H1 (cell line): ENCODE results near the gene TIGIT. TPM values are rescaled to one million over a fixed set of nuclear protein-coding genes. Genes with fewer than 3 reads are reported as not detected.

Experiments
- CTCF ChIA-PET: fragments of 300-600 bp; sonication (Branson Sonifier 250); formaldehyde crosslinking; loops from one replicate; lab custom pipeline; 2021; ENCODE audit not compliant: partially characterized antibody; lab: Charles Lee
- POLR2A ChIA-PET: fragments of 300-600 bp; sonication (Branson Sonifier 250); formaldehyde crosslinking; loops from one replicate; lab custom pipeline; 2021; ENCODE audit warnings: inconsistent platforms; ENCODE audit not compliant: partially characterized antibody; lab: Charles Lee
- DNase-seq, 2 experiments: peaks; one replicate each; pipeline versions ENCODE4 v3.0.0 to v3.0.0-alpha.2; 2010 to 2022; ENCODE audit warnings: low spot score in 2 of 2, low read depth in 1 of 2, mixed read lengths in 1 of 2
- FAIRE-seq: peaks from 2 replicates; lab custom pipeline; 2011; peaks lifted over from hg19 to GRCh38; lab: Jason Lieb, UNC
- H2AFZ ChIP-seq: 2 replicates; pipeline ENCODE4 v1.8.1; 2012; ENCODE audit warnings: low read length, inconsistent platforms
- H2AK5ac ChIP-seq: 2 replicates; pipeline ENCODE4 v1.6.1; 2013; ENCODE audit warnings: low read depth, low read length
- H2BK120ac ChIP-seq: replicated peaks from 2 replicates; pipeline ENCODE3; 2013; ENCODE audit warnings: low read depth, low read length, inconsistent platforms
- H2BK12ac ChIP-seq: 2 replicates; pipeline ENCODE4 v1.6.1; 2013; ENCODE audit warnings: low read depth, low read length
- H2BK15ac ChIP-seq: 2 replicates; pipeline ENCODE4 v1.6.1; 2013; ENCODE audit warnings: low read length
- H2BK20ac ChIP-seq: 2 replicates; pipeline ENCODE4 v1.6.1; 2013; ENCODE audit warnings: low read length
- H2BK5ac ChIP-seq: 2 replicates; pipeline ENCODE4 v1.6.1; 2013; ENCODE audit warnings: low read depth, low read length
- H3K14ac ChIP-seq: 2 replicates; pipeline ENCODE4 v1.6.1; 2013; ENCODE audit warnings: inconsistent platforms; ENCODE audit not compliant: insufficient read length
- H3K18ac ChIP-seq: 2 replicates; pipeline ENCODE4 v1.6.1; 2013; ENCODE audit warnings: low read length; ENCODE audit errors: extremely low read depth
- H3K23ac ChIP-seq: 2 replicates; pipeline ENCODE4 v1.6.1; 2013; ENCODE audit warnings: inconsistent platforms; ENCODE audit not compliant: insufficient read length
- H3K23me2 ChIP-seq: 2 replicates; pipeline ENCODE4 v1.6.1; 2013; ENCODE audit warnings: low read depth, low read length
- H3K27ac ChIP-seq: 2 replicates; pipeline ENCODE4 v1.6.1; 2011; ENCODE audit warnings: low read depth, low read length, inconsistent platforms
- H3K27me3 ChIP-seq, 4 experiments: replicated peaks in 1 of 4; 1 replicate in 1 of 4; 2 replicates in 3 of 4; pipeline versions ENCODE4 v1.6.1 to v1.8.1; 2011 to 2013; ENCODE audit warnings: low read length in 3 of 4, mild to moderate bottlenecking in 3 of 4, inconsistent platforms in 2 of 4, mixed read lengths in 2 of 4, moderate library complexity in 1 of 4; ENCODE audit not compliant: control insufficient read depth in 3 of 4, insufficient read depth in 3 of 4; ENCODE audit errors: extremely low read depth in 1 of 4
- H3K36me3 ChIP-seq, 4 experiments: 2 replicates each; pipeline versions ENCODE4 v1.6.1 to v1.8.1; 2011 to 2013; ENCODE audit warnings: mild to moderate bottlenecking in 4 of 4, low read length in 3 of 4, moderate library complexity in 2 of 4, control low read depth in 1 of 4, inconsistent platforms in 1 of 4; ENCODE audit not compliant: insufficient read depth in 4 of 4, control insufficient read depth in 2 of 4
- H3K4ac ChIP-seq: replicated peaks from 2 replicates; pipeline ENCODE3; 2013; ENCODE audit warnings: low read length, low read depth, mixed read lengths, inconsistent platforms; ENCODE audit not compliant: insufficient read length
- H3K4me1 ChIP-seq, 4 experiments: replicated peaks in 1 of 4; 1 replicate in 1 of 4; 2 replicates in 3 of 4; pipeline versions ENCODE4 v1.6.1 to v1.8.1; 2011 to 2013; ENCODE audit warnings: low read length in 3 of 4, inconsistent platforms in 2 of 4, mixed read lengths in 1 of 4; ENCODE audit not compliant: insufficient read depth in 4 of 4, control insufficient read depth in 3 of 4
- H3K4me2 ChIP-seq, 2 experiments: 2 replicates each; pipeline versions ENCODE4 v1.6.1 to v1.8.1; 2011 to 2013; ENCODE audit warnings: low read depth in 2 of 2, low read length in 2 of 2, control low read depth in 1 of 2, inconsistent platforms in 1 of 2, mild to moderate bottlenecking in 1 of 2; ENCODE audit not compliant: insufficient read depth in 1 of 2
- H3K4me3 ChIP-seq, 4 experiments: fragments of 200-600, 300-600 bp in 1 of 4; sonication (generic), shearing (Covaris generic), sonication (Bioruptor Twin) in 1 of 4; 2 replicates each; pipeline versions ENCODE4 v1.5.1 to v1.8.1; 2011 to 2016; ENCODE audit warnings: low read length in 4 of 4, low read depth in 3 of 4, control low read depth in 2 of 4, inconsistent platforms in 2 of 4, mild to moderate bottlenecking in 2 of 4, mixed read lengths in 1 of 4, moderate library complexity in 1 of 4; ENCODE audit not compliant: insufficient read depth in 2 of 4; ENCODE audit errors: extremely low read depth in 1 of 4
- H3K56ac ChIP-seq: replicated peaks from 2 replicates; pipeline ENCODE3; 2013; ENCODE audit warnings: low read depth, mild to moderate bottlenecking, mixed read lengths, low read length, inconsistent platforms; ENCODE audit not compliant: insufficient read length
- H3K79me1 ChIP-seq: 2 replicates; pipeline ENCODE4 v1.6.1; 2013; ENCODE audit warnings: low read depth, low read length, control low read depth
- H3K79me2 ChIP-seq, 2 experiments: 2 replicates each; pipeline versions ENCODE4 v1.6.1 to v1.8.1; 2012 to 2013; ENCODE audit warnings: low read length in 2 of 2, mild to moderate bottlenecking in 2 of 2, inconsistent platforms in 1 of 2; ENCODE audit not compliant: insufficient read depth in 2 of 2, control insufficient read depth in 1 of 2
- H3K9ac ChIP-seq, 4 experiments: replicated peaks in 1 of 4; 1 replicate in 1 of 4; 2 replicates in 3 of 4; pipeline versions ENCODE4 v1.6.1 to v1.8.1; 2011 to 2013; ENCODE audit warnings: low read depth in 3 of 4, low read length in 3 of 4, control low read depth in 2 of 4, mild to moderate bottlenecking in 2 of 4, moderate library complexity in 2 of 4, inconsistent platforms in 1 of 4; ENCODE audit errors: extremely low read depth in 1 of 4
- H3K9me3 ChIP-seq, 2 experiments: 2 replicates each; pipeline versions ENCODE4 v1.6.1 to v1.8.1; 2012 to 2013; ENCODE audit warnings: mild to moderate bottlenecking in 2 of 2, moderate library complexity in 2 of 2, control low read depth in 1 of 2, inconsistent platforms in 1 of 2, low read depth in 1 of 2, low read length in 1 of 2, mixed read lengths in 1 of 2; ENCODE audit not compliant: insufficient read depth in 2 of 2
- H4K20me1 ChIP-seq, 2 experiments: replicated peaks in 1 of 2; 2 replicates each; pipeline versions ENCODE3 to v1.8.1; 2011 to 2013; ENCODE audit warnings: inconsistent platforms in 2 of 2, low read length in 2 of 2, mild to moderate bottlenecking in 1 of 2; ENCODE audit not compliant: insufficient read depth in 2 of 2, control insufficient read depth in 1 of 2
- H4K5ac ChIP-seq: 2 replicates; pipeline ENCODE4 v1.6.1; 2013; ENCODE audit warnings: low read length, low read depth, mixed read lengths, inconsistent platforms; ENCODE audit not compliant: insufficient read length
- H4K8ac ChIP-seq: 2 replicates; pipeline ENCODE4 v1.8.0; 2013; ENCODE audit warnings: mild to moderate bottlenecking, moderate library complexity, low read length, inconsistent platforms; ENCODE audit not compliant: insufficient read depth; ENCODE audit errors: extremely low read depth
- H4K91ac ChIP-seq: replicated peaks from 2 replicates; pipeline ENCODE3; 2013; ENCODE audit warnings: low read length, mixed read lengths, inconsistent platforms; ENCODE audit not compliant: insufficient read length
- CHD2 ChIP-seq: IDR thresholded peaks from 2 replicates; pipeline ENCODE4 v1.6.1; 2012; ENCODE audit warnings: low read length, improper control_type of control experiment
- GTF2F1 ChIP-seq: IDR thresholded peaks from 2 replicates; pipeline ENCODE4 v1.6.1; 2012; ENCODE audit warnings: low read depth, low read length, improper control_type of control experiment, borderline replicate concordance
- KDM5A ChIP-seq: fragments of 200-600 bp; IDR thresholded peaks from 2 replicates; pipeline ENCODE4 v1.7.1; 2012; ENCODE audit warnings: mild to moderate bottlenecking, low read length, inconsistent platforms, mixed read lengths
- MAFK ChIP-seq: IDR thresholded peaks from 2 replicates; pipeline ENCODE4 v1.6.1; 2012; ENCODE audit warnings: low read depth, mild to moderate bottlenecking, improper control_type of control experiment, low read length
- WGBS, 2 experiments: shearing (Covaris generic) in 1 of 2; methylation state at CpG; one replicate each; pipeline versions ENCODE4 v1.1.6 to v1.1.7; 2013 to 2015; ENCODE audit warnings: low lambda C conversion rate in 2 of 2, mixed read lengths in 2 of 2, inconsistent platforms in 1 of 2, low coverage in 1 of 2, missing lambda C conversion rate in 1 of 2; ENCODE audit not compliant: insufficient replicate concordance in 2 of 2, insufficient coverage in 1 of 2, insufficient read length in 1 of 2; ENCODE audit errors: extremely low coverage in 1 of 2, missing lambda C conversion rate in 1 of 2; 5-methylcytosine and 5-hydroxymethylcytosine counted together
- polyA plus RNA-seq, 7 experiments: library from polyadenylated mRNA; depleted of rRNA in 3 of 7; stranded (reverse) in 5 of 7; unstranded in 2 of 7; fragments of >200 nt in 5 of 7; fragments of 200-250 nt in 2 of 7; gene quantifications; 1 replicate in 5 of 7; 2 replicates in 1 of 7; 4 replicates in 1 of 7; pipeline versions ENCODE4 v1.2.1 to v1.2.3, GENCODE V29; 2011 to 2013; ENCODE audit warnings: missing spikeins in 2 of 7, mixed read lengths in 2 of 7
- total RNA-seq: library from RNA; stranded (reverse); fragmentation: NEBNext Ultra II Directional; extraction: Animal tissue kit (Norgen Biotek cat#: 25700); gene quantifications from 2 replicates; pipeline ENCODE4 v1.2.1, GENCODE V29; 2021
- TF ChIP-seq, protein P1 (sequence below), 3 experiments: IDR thresholded peaks; 1 replicate in 2 of 3; 2 replicates in 1 of 3; pipeline versions ENCODE4 v1.5.1 to v1.6.1; 2011; ENCODE audit warnings: low read length in 3 of 3, mild to moderate bottlenecking in 3 of 3, inconsistent platforms in 2 of 3, low read depth in 1 of 3, moderate library complexity in 1 of 3; ENCODE audit not compliant: insufficient read depth in 1 of 3; ENCODE audit errors: control extremely low read depth in 1 of 3

TIGIT gene
- total and polyA plus RNA-seq, 2 of the 8 experiments (the other 6 are each of a cell fraction or from before 2014, with no cell fraction given) = 0.02 TPM; not detected in 1

DNA sequence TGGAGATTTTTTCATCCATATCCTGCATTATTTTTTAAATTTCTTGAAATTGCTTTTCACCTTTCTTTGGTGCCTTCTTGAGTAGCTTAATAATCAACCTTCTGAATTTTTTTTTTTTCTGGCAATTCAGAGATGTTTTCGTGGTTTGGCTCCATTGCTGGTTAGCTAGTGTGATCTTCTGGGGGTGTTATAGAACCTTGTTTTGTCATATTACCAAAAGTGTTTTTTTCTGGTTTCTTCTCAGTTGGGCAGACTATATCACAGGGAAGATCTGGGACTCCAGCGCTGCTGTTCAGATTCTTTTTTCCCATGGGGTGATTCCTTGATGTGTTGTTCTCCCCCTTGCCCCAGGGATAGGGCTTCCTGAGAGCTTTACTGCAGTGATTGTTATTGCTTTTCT, 23.8 kb upstream of the TIGIT start:
- Histone ChIP-seq H3K4ac (no peak overlapping the region), H4K5ac (no peak overlapping the region), H3K56ac (no peak overlapping the region), H4K91ac (no peak overlapping the region), H2BK12ac (no peak overlapping the region), H3K9me3 (peaks cover 6% of the 10 kb centered on the region in 2 experiments; a peak in 3 of 4 replicates), H3K36me3 (no peaks in the 10 kb centered on the region), H3K23ac (no peak overlapping the region), H2BK20ac (no peak overlapping the region), H3K9ac (no peak overlapping the region), H3K27me3 (no peaks in the 10 kb centered on the region), H2BK5ac (no peak overlapping the region), H3K4me2 (no peak overlapping the region), H3K79me2 (no peaks in the 10 kb centered on the region), H2AK5ac (no peak overlapping the region), H2AFZ (no peak overlapping the region), H3K23me2 (no peaks in the 10 kb centered on the region), H3K18ac (no peak overlapping the region), H4K20me1 (no peaks in the 10 kb centered on the region), H3K27ac (no peak overlapping the region), H3K14ac (no peak overlapping the region), H3K4me3 (no peak overlapping the region), H2BK15ac (no peak overlapping the region), H3K4me1 (no peaks in the 10 kb centered on the region), H3K79me1 (no peaks in the 10 kb centered on the region), H2BK120ac (no peak overlapping the region), H4K8ac (no peak overlapping the region)
- ChIA-PET CTCF (interaction anchor here (0.6 to 0.7 kb wide), 3 partner anchors 16 to 48 kb away, joined by 3 to 4 read pairs (median 3); no protein-coding TSS in a partner anchor), POLR2A (no interaction called here)
- WGBS, 2 experiments = 91% methylated on average over 2 of the region's 2 CpGs; no CpG with 5 or more reads in 1 of the 2 experiments
- FAIRE-seq (no peak), DNase-seq (no peak)
- TF ChIP-seq, protein P1, sequence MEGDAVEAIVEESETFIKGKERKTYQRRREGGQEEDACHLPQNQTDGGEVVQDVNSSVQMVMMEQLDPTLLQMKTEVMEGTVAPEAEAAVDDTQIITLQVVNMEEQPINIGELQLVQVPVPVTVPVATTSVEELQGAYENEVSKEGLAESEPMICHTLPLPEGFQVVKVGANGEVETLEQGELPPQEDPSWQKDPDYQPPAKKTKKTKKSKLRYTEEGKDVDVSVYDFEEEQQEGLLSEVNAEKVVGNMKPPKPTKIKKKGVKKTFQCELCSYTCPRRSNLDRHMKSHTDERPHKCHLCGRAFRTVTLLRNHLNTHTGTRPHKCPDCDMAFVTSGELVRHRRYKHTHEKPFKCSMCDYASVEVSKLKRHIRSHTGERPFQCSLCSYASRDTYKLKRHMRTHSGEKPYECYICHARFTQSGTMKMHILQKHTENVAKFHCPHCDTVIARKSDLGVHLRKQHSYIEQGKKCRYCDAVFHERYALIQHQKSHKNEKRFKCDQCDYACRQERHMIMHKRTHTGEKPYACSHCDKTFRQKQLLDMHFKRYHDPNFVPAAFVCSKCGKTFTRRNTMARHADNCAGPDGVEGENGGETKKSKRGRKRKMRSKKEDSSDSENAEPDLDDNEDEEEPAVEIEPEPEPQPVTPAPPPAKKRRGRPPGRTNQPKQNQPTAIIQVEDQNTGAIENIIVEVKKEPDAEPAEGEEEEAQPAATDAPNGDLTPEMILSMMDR (IDR thresholded peaks at IDR 0.05; ENCODE audit: control extremely low read depth in 1 of 3, insufficient read depth in 1 of 3, low read depth in 1 of 3, low read length in 3 of 3) = no peak
- TF ChIP-seq MAFK (no peak), GTF2F1 (no peak), CHD2 (no peak), KDM5A (no peak)
